T-cell (primary cell): ENCODE measurements around the gene CRB1. TPM values are rescaled to one million over a fixed set of nuclear protein-coding genes. Genes with fewer than 3 reads are reported as not detected.

Source experiments
- ATAC-seq, 4 experiments: fragments of 200-7000 bp in 3 of 4; fragments of 150-1000 bp in 1 of 4; cut with Tn5 transposase; replicated peaks in 1 of 4; 1 replicate in 3 of 4; 2 replicates in 1 of 4; pipeline ENCODE4 v1.10.0; 2021; ENCODE audit warnings: moderate library complexity in 3 of 4, mild to moderate bottlenecking in 2 of 4, moderate number of reproducible peaks in 1 of 4
- CTCF ChIA-PET, 2 donors: fragments of 300-600 bp; sonication (Branson Sonifier 250); formaldehyde crosslinking; loops; one replicate each; lab custom pipeline; 2022; ENCODE audit warnings: antibody characterized with exemption in 2 of 2; lab: Charles Lee
- POLR2A ChIA-PET, 2 donors: fragments of 300-600 bp; sonication (Branson Sonifier 250); formaldehyde crosslinking; loops; one replicate each; lab custom pipeline; 2022; ENCODE audit warnings: antibody characterized with exemption in 2 of 2; lab: Charles Lee
- DNase-seq, 35 experiments: peaks; one replicate each; pipeline versions ENCODE4 v3.0.0 to v3.0.0-alpha.2; 2013 to 2023
- H3K27ac ChIP-seq: one replicate; pipeline ENCODE4 v1.5.1; 2013; ENCODE audit warnings: low read length
- H3K27me3 ChIP-seq, 2 experiments: replicated peaks in 1 of 2; 1 replicate in 1 of 2; 2 replicates in 1 of 2; pipeline versions ENCODE4 v1.6.1 to v1.7.0; 2013; ENCODE audit warnings: low read length in 1 of 2, mixed read lengths in 1 of 2; ENCODE audit not compliant: control insufficient read depth in 2 of 2, insufficient read depth in 2 of 2; ENCODE audit errors: extremely low read depth in 1 of 2
- H3K36me3 ChIP-seq, 2 donors: 1 replicate in 1 of 2; 2 replicates in 1 of 2; pipeline versions ENCODE4 v1.6.1 to v1.7.0; 2013; ENCODE audit warnings: low read length in 1 of 2; ENCODE audit not compliant: control insufficient read depth in 2 of 2, insufficient read depth in 1 of 2; ENCODE audit errors: extremely low read depth in 1 of 2
- H3K4me1 ChIP-seq, 2 experiments: 1 replicate in 1 of 2; 2 replicates in 1 of 2; pipeline versions ENCODE4 v1.6.1 to v1.7.0; 2013; ENCODE audit warnings: low read length in 2 of 2, mixed read lengths in 1 of 2; ENCODE audit not compliant: insufficient read depth in 2 of 2, control insufficient read depth in 1 of 2; ENCODE audit errors: extremely low read depth in 1 of 2
- H3K4me3 ChIP-seq, 2 donors: 1 replicate in 1 of 2; 2 replicates in 1 of 2; pipeline versions ENCODE4 v1.5.1 to v1.7.0; 2013; ENCODE audit warnings: mild to moderate bottlenecking in 2 of 2, low read length in 1 of 2, moderate library complexity in 1 of 2; ENCODE audit not compliant: control insufficient read depth in 1 of 2; ENCODE audit errors: extremely low read depth in 1 of 2
- H3K9me3 ChIP-seq: 2 replicates; pipeline ENCODE4 v1.7.0; 2013
- H3K27ac Mint-ChIP-seq, 2 donors: one replicate each; pipeline ENCODE4 v1.8.0; 2020 to 2021; ENCODE audit warnings: mild to moderate bottlenecking in 2 of 2, mixed read lengths in 2 of 2
- H3K27me3 Mint-ChIP-seq, 2 donors: one replicate each; pipeline ENCODE4 v1.8.0; 2021 to 2022; ENCODE audit warnings: mixed read lengths in 2 of 2
- H3K36me3 Mint-ChIP-seq: one replicate; pipeline ENCODE4 v1.8.0; 2021; ENCODE audit warnings: mixed read lengths
- H3K4me1 Mint-ChIP-seq, 3 donors: one replicate each; pipeline ENCODE4 v1.8.0; 2020 to 2022; ENCODE audit warnings: mixed read lengths in 3 of 3, mild to moderate bottlenecking in 1 of 3
- H3K4me3 Mint-ChIP-seq, 3 donors: one replicate each; pipeline ENCODE4 v1.8.0; 2020 to 2022; ENCODE audit warnings: mild to moderate bottlenecking in 3 of 3, mixed read lengths in 3 of 3, moderate library complexity in 3 of 3
- H3K9me3 Mint-ChIP-seq, 3 donors: one replicate each; pipeline ENCODE4 v1.8.0; 2020 to 2022; ENCODE audit warnings: mixed read lengths in 3 of 3
- WGBS: methylation state at CpG from one replicate; pipeline ENCODE4 v1.1.5; 2013; ENCODE audit warnings: missing lambda C conversion rate; ENCODE audit not compliant: insufficient coverage; 5-methylcytosine and 5-hydroxymethylcytosine counted together
- total RNA-seq, 35 experiments: library from RNA in 6 of 35; stranded (reverse) in 6 of 35; fragments of 120-200 nt in 1 of 35; gene quantifications; one replicate each; pipeline versions ENCODE4 v1.2.1 to v1.2.4 and lab custom pipeline; 2013 to 2026

The CRB1 gene
- total RNA-seq, 5 donors from 2014 or later (not counting 1 experiment from before 2014, with no cell fraction given) = 0.09 to 0.47 (median 0.33) TPM

DNA sequence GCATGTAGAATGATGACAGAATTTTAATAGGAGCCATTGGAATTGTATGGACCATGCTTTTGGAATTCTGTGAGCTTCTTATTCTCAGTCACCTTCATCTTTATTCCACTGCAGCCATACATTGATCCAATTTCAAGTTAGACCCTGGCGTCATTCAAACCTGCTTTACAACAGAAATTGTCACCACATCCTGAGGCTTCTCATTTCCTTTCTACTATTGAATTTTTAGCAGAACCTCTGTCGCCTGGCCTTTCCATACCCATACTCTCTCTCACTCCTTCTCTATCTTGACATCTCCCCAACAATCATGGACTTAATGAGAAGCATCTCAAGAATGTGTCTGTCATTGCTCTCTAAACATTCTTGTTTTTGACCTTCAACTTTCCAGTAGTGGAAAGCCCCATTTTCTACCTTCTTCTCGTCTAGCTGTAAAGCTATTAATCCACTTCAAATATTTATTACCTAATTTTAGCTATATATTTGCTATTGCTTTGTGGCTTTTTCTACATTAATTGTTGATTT is 74.1 kb downstream of the CRB1 start:
- WGBS = 24% methylated on average over 2 of the region's 3 CpGs
- Mint-ChIP-seq H3K27me3 (peaks cover 0 to 3% of the 10 kb centered on the region in 2 donors), H3K36me3 (no peaks in the 10 kb centered on the region), H3K4me3 (no peak overlapping the region), H3K4me1 (peaks cover 0 to 3% (median 0%) of the 10 kb centered on the region in 3 donors), H3K9me3 (no peaks in the 10 kb centered on the region), H3K27ac (no peak overlapping the region)
- Histone ChIP-seq H3K27ac (no peak overlapping the region), H3K36me3 (no peaks in the 10 kb centered on the region), H3K4me3 (no peak overlapping the region), H3K9me3 (no peaks in the 10 kb centered on the region), H3K27me3 (peaks cover 0 to 3% of the 10 kb centered on the region in 2 experiments), H3K4me1 (no peaks in the 10 kb centered on the region)
- ATAC-seq (no peak), DNase-seq (no peak)
- CTCF ChIA-PET = no interaction called here
- POLR2A ChIA-PET = no interaction called here

- ATAC-seq = no peak
- Histone ChIP-seq H3K4me1 (no peaks in the 10 kb centered on the region), H3K4me3 (no peak overlapping the region), H3K9me3 (no peaks in the 10 kb centered on the region), H3K27ac (no peak overlapping the region), H3K27me3 (peaks cover 0 to 3% of the 10 kb centered on the region in 2 experiments), H3K36me3 (no peaks in the 10 kb centered on the region)
- H3K4me1 Mint-ChIP-seq = peaks cover 0 to 3% (median 0%) of the 10 kb centered on the region in 3 donors
- CTCF ChIA-PET = interaction anchor here (0.5 to 0.6 kb wide), 2 partner anchors 37 to 379 kb away, joined by 3 to 5 read pairs; no protein-coding TSS in a partner anchor
- H3K9me3 Mint-ChIP-seq = no peaks in the 10 kb centered on the region
- no peak for DNase-seq
- H3K27me3 Mint-ChIP-seq = peaks cover 0 to 3% of the 10 kb centered on the region in 2 donors
- WGBS = no CpG with 5 or more reads among the region's 2 CpGs
- H3K4me3 Mint-ChIP-seq = no peak overlapping the region
- H3K27ac Mint-ChIP-seq = no peak overlapping the region
- POLR2A ChIA-PET = no interaction called here
- H3K36me3 Mint-ChIP-seq = no peaks in the 10 kb centered on the region
These were observed 74.6 kb downstream of the CRB1 start for GRCh38 chr1:197342669-197343068.

GRCh38 chr1:197343663-197344273 is 75.7 kb downstream of the CRB1 start:
- ATAC-seq (no peak), DNase-seq (no peak)
- Histone ChIP-seq H3K9me3 (no peaks in the 10 kb centered on the region), H3K4me1 (no peaks in the 10 kb centered on the region), H3K27ac (no peak overlapping the region), H3K27me3 (peaks cover 0 to 3% of the 10 kb centered on the region in 2 experiments), H3K4me3 (no peak overlapping the region), H3K36me3 (no peaks in the 10 kb centered on the region)
- no peak overlapping the region for H3K27ac Mint-ChIP-seq
- no peak overlapping the region for H3K4me3 Mint-ChIP-seq
- H3K9me3 Mint-ChIP-seq = no peaks in the 10 kb centered on the region
- no peaks in the 10 kb centered on the region for H3K36me3 Mint-ChIP-seq
- no CpG with 5 or more reads among the region's 4 CpGs for WGBS
- POLR2A ChIA-PET = interaction anchor here in 1 of 2 donors (0.6 kb wide), 1 partner anchor 36 kb away, joined by 3 read pairs; no protein-coding TSS in a partner anchor
- peaks cover 0 to 3% of the 10 kb centered on the region in 2 donors for H3K27me3 Mint-ChIP-seq
- peaks cover 0 to 3% (median 0%) of the 10 kb centered on the region in 3 donors for H3K4me1 Mint-ChIP-seq
- CTCF ChIA-PET = no interaction called here

DNA sequence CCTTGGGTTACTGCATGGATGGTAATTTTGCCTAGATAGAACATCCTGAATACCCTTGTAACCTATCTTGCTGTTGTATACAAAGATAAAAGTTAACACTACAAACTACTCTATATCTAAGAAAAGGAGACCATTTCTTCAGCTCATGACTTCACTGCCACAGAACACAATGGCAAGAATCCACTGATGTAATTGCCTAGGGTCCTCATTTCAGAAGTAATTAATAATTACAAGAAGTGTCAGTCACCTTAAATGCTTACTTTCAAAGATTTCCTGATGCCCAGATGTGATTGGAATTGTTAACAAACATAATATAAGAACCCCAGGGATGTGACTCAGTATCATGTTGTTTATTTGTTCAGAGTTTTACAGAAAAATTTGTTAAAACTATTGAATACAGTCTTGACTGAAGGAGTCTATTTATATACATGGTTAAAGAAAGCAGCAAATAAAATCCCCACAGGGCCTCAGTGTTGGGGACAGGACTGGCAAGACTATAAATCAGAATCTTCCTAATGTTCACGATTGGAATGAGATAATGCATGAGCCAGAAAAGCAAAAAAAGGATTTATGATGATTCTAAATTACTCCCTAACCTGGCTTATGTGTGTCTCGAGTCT is 83.9 kb downstream of the CRB1 start:
- H3K27me3 Mint-ChIP-seq = no peaks in the 10 kb centered on the region
- H3K36me3 ChIP-seq = no peaks in the 10 kb centered on the region
- H3K36me3 Mint-ChIP-seq = no peaks in the 10 kb centered on the region
- POLR2A ChIA-PET = no interaction called here
- WGBS = no CpG with 5 or more reads among the region's 2 CpGs
- peaks cover 0 to 4% (median 0%) of the 10 kb centered on the region in 3 donors for H3K4me1 Mint-ChIP-seq
- H3K4me1 ChIP-seq = no peaks in the 10 kb centered on the region
- no peak overlapping the region for H3K27ac Mint-ChIP-seq
- H3K4me3 ChIP-seq = no peak overlapping the region
- H3K27ac ChIP-seq = no peak overlapping the region
- H3K9me3 Mint-ChIP-seq = no peaks in the 10 kb centered on the region
- DNase-seq (no peak), ATAC-seq (no peak)
- H3K4me3 Mint-ChIP-seq = no peak overlapping the region
- no peaks in the 10 kb centered on the region for H3K9me3 ChIP-seq
- CTCF ChIA-PET = no interaction called here
- no peaks in the 10 kb centered on the region for H3K27me3 ChIP-seq

DNA sequence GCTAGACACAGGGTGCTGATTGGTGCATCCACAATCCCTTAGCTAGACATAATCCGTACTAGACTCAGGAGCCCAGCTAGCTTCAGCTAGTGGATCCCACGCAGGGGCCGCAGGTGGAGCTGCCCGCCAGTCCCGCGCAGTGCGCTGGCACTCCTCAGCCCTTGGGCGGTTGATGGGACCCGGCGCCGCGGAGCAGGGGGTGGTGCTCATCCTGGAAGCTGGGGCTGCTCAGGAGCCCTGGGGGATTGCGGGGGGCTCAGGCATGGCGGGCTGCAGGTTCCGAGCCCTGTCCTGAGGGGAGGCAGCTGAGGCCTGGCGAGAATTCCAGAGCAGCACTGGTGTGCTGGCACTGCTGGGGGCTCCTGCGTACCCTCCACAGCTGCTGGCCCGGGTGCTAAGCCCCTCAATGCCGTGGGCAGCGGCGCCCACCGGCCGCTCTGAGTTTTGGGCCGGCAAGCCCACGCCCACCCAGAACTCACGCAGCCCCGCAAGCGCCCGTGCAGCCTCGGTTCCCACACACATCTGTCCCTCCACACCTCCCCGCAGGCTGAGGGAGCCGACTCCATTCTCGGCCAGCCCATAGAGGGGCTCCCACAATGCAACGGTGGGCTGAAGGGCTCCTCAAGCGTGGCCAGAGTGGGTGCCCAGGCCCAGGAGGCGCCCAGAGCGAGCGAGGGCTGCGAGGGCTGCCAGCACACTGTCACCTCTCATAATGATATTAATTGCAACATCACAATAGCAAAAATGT is 87.4 kb downstream of the CRB1 start:
- 93% methylated on average over 35 of the region's 39 CpGs for WGBS
- DNase-seq (no peak), ATAC-seq (no peak)
- Mint-ChIP-seq H3K27me3 (no peaks in the 10 kb centered on the region), H3K9me3 (no peaks in the 10 kb centered on the region), H3K4me1 (peaks cover 0 to 5% (median 0%) of the 10 kb centered on the region in 3 donors), H3K27ac (no peak overlapping the region), H3K4me3 (no peak overlapping the region), H3K36me3 (no peaks in the 10 kb centered on the region)
- POLR2A ChIA-PET = interaction anchor here in 1 of 2 donors (0.6 kb wide), 1 partner anchor 558 kb away, joined by 7 read pairs; no protein-coding TSS in a partner anchor
- Histone ChIP-seq H3K4me3 (no peak overlapping the region), H3K36me3 (no peaks in the 10 kb centered on the region), H3K4me1 (no peaks in the 10 kb centered on the region), H3K27ac (no peak overlapping the region), H3K9me3 (no peaks in the 10 kb centered on the region), H3K27me3 (no peaks in the 10 kb centered on the region)
- CTCF ChIA-PET = interaction anchor here (1.0 to 3.4 kb wide), 4 partner anchors 52 to 176 kb away, joined by 3 to 25 read pairs (median 12); no protein-coding TSS in a partner anchor
